ENCODE results near the gene ABCA1.
"Not testable (repeated sequence)": the region's sequence is repeated elsewhere in the genome, so short reads cannot be mapped to it uniquely, and the experiment has no call there.

Gene ABCA1, protein sequence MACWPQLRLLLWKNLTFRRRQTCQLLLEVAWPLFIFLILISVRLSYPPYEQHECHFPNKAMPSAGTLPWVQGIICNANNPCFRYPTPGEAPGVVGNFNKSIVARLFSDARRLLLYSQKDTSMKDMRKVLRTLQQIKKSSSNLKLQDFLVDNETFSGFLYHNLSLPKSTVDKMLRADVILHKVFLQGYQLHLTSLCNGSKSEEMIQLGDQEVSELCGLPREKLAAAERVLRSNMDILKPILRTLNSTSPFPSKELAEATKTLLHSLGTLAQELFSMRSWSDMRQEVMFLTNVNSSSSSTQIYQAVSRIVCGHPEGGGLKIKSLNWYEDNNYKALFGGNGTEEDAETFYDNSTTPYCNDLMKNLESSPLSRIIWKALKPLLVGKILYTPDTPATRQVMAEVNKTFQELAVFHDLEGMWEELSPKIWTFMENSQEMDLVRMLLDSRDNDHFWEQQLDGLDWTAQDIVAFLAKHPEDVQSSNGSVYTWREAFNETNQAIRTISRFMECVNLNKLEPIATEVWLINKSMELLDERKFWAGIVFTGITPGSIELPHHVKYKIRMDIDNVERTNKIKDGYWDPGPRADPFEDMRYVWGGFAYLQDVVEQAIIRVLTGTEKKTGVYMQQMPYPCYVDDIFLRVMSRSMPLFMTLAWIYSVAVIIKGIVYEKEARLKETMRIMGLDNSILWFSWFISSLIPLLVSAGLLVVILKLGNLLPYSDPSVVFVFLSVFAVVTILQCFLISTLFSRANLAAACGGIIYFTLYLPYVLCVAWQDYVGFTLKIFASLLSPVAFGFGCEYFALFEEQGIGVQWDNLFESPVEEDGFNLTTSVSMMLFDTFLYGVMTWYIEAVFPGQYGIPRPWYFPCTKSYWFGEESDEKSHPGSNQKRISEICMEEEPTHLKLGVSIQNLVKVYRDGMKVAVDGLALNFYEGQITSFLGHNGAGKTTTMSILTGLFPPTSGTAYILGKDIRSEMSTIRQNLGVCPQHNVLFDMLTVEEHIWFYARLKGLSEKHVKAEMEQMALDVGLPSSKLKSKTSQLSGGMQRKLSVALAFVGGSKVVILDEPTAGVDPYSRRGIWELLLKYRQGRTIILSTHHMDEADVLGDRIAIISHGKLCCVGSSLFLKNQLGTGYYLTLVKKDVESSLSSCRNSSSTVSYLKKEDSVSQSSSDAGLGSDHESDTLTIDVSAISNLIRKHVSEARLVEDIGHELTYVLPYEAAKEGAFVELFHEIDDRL (N-terminal part only)

DNA sequence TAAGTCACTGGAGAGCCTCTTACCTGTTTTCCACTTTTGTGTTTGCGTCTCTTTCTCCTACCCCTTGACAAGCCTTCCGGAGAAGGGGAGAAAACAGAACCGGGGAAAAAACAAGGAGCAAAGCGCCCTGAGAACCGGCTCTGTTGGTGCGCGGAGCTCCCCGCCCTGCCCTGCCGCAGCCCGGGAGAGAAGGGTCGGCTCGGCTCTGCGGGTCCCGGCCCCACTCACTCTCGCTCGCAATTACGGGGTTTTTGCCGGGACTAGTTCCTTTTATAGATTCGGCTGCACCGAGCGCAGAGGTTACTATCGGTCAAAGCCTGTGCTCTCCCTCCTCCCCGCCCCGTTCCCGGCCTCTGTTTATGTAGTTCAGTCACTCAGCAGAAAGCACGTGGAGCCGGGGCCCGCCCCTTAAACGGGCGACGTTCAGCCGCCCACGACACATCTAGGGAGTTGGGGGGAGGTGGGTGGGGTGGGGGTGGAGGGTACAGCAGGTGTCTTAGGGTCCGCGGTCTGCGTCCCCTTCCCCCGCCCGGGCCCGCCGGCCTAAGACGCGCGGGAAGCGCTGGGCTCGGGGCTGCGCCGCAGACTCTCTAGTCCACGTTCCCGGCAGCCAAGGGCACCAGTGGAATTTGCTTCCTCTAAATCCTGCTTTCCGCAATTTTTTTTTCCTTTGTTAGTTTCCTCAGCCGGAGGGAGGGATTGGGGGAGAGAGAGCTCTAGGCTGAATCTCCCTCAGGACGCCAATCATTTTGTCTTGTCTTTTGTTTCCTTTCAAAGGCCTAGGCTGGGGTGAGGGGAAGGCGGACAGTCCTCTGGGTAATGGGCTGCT lies at the start of gene ABCA1:
Gene ABCA1, minus strand, starts transcription at position 244 of the 829 bp plus-strand sequence. CDS start 24,476 bp downstream, outside the sequence.
- peak; percentile 87 for DNase-seq (ENCODE audit: low spot score)

DNA sequence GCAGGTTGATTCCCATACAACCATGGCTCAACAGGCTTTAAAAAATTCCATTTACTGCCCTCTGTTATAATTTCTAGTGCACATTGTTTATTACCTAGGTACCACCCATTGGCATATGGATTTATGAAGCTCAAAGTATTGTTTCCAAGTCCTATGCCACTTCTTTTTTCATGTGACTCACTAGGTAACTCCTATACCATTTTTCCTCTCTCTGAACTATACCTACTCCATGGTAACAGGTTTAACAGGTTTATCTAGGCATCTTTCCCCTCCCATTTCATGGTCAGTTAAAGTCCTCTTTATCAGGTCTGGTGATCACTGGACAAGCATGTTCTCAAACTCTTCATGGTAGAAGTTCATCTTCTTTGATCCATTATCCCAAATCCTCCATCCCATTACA lies 49.6 kb upstream of the ABCA1 start:
- no peak for DNase-seq (ENCODE audit: low spot score)

DNA sequence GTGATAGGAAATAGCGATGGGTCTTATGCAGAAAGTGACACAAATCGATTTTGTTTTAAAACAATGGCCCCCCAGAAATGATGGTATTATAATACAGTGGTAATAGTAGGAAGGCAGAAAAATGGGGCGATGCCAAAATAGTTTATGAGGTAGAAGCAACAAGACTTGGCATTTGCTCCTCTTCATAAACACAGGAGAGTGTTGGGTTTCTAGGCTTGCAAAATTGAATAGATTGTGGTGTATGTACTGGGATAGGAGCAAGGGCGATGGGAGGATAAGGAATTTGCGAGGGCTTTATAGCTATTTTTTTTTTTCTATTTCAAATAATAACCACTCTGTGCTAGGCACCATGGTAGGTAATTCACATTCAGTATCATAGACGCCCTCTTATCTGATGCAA lies 49.2 kb upstream of the ABCA1 start:
- no peak for DNase-seq (ENCODE audit: low spot score)

DNA sequence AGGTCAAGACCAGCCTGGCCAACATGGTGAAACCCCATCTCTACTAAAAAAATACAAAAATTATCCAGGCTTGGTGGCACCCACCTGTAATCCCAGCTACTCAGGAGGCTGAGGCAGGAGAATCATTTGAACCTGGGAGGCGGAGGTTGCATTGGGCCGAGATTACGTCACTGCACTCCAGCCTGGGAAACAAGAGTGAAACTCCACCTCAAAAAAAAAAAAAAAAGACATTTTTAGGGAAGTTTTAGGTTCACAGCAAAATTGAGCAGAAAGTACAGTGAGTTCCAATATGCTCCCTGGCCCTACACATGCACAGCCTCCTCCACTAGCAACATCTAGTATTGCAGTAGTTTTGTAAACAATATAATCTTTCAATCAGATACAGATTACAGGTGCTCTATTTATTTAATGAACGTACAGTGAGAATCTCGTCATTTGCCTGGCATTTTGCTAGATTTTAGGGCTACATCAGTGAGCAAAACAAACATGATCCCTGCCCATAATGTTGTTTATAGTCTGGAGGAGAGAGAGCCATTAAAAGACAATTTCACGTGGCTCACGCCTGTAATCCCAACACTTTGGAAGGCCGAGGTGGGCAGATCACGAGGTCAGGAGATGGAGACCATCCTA lies 48.1 kb upstream of the ABCA1 start:
- not testable (repeated sequence) for DNase-seq (ENCODE audit: low spot score)

DNA sequence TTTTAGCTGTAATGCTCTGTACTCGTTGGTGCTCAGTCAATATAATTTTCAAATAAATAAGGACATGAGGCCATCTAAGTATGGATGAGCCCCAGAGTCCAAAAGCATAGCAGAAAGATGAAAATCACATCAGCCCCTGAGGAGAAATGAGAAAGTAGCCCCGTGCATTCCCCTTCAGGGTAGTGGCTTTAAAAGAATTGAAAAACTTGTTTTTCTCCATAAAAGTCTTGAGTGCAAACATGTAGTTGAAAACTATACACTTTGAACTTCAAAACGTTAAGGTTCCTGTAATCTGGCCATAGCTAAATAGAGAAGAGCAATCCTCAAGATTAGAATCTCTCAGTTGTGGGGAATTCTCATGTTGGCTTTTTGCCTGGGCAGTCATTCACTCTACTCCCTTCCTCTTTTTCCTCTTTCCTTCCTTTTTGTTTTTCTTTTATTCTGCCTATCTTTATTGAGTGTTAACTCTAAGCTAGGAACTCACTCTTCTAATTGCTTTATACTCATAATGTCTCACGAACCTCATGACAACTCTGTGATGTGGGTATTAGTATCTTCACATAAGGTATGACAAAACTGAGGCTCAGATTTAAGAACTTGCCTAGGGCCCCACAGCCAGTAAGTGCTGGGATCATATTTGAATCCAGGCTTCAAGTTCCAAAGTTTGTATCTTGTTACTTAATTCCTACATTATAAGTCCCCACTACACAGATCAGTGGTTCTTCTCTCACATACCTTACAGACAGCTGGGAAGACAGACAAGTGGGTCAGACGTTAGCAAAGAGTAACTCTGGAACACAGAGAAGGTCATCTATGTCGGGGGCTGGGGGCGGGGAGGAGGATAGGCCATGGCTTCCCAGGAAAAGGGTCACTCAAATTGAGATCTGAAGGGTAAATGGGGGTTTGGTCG lies 46.4 kb upstream of the ABCA1 start:
- DNase-seq (ENCODE audit: low spot score), result no peak

DNA sequence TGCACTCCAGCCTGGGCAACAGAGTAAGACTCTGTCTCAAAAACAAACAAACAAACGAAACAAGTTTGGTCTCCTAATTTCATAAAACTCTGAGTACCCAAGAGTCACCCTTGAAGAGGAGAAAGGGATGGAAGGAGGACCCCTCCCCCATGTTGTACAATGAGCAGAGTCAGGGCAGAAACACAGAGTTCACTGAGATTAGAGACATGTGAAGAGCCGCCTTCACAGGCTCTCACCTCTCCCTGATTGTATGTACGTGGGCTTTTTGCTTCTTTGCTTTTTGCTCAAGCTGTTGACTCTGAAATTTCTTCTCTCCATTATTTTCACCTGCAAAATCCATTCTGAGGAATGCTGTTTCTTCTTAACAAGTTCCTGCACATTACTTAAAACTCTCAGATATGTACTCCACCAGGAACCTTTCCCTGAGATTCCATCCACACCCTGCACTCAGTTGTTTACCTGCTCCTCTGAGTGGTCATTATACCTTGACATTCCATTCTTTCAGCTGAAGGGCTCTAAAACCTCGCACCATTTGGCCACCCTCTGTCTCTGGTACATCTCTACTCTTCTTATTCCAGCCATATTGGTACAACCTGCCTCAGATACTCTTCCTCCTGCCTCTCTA lies 44.4 kb upstream of the ABCA1 start:
- DNase-seq (ENCODE audit: low spot score), result no peak

DNA sequence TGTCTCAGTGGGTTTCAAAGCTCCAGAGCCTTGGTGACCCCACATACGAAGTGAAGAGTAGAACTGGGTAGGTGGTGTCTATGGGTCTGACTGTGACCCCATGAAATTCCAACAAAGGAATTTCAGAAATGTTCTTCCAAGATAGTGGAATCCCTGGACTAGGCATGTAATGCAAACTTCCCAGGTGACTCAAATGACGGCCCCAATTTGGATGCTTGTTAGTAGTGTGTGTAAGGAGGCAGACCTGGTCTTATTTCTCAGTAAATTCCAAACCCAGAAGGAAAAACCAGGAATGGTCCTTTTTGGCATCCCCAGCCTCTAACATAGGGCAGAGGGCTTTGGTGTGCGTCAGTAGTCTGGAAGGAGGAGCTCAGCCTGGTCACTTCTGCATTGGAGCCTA lies 43.6 kb upstream of the ABCA1 start:
- DNase-seq (ENCODE audit: low spot score), result no peak

DNA sequence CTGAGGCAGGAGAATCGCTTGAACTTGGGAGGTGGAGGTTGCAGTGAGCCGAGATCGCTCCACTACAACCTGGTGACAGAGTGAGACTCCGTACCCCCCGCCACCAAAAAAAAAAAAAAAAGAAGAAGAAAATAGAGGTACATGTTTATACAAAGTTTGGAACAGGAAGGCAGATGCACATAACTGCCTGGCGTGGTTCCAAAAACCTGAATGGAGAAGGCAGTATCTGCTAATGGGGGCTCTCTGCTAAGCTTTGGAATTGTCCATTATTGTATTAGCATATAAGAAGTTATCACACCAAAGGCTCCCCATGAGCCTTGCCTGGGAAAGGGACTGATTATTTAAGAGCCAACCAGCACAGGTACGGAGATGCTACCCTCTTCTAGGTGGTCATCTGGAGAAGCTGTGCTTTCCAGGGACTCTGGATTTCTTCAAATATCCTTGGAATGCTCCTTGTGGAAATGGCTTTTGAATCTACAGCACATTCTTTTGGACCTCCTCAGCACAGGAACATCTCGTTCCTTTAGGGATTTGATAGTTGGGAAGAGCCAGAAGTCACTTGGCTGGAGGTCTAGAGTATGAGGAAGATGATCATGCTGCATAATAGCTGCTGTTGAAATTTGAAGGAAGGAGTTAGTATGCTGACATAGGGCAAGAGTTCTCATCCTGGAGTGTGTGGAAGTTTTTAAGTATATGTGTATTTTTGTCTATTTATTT lies 42.5 kb upstream of the ABCA1 start:
- peak; percentile 29 for DNase-seq (ENCODE audit: low spot score)

DNA sequence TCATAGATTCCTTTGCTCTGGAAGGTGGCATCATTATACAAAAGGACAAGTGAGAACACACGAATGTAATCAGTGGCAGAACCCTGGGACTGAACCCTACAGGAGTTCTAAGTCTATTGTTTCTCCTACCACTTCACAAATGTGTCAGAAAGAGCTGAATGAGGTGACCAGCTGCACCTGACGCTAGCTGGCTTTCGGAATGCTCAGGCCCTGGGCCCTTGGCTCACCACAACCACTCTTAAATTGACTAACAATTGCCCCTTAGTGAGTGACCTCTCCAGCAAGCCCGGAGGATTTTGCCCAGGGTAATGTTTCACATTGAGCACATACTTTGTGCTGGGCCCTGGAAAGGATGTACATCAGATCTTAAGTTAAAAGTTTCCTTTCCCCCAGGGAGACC lies 41.2 kb upstream of the ABCA1 start:
- DNase-seq (ENCODE audit: low spot score), result no peak

DNA sequence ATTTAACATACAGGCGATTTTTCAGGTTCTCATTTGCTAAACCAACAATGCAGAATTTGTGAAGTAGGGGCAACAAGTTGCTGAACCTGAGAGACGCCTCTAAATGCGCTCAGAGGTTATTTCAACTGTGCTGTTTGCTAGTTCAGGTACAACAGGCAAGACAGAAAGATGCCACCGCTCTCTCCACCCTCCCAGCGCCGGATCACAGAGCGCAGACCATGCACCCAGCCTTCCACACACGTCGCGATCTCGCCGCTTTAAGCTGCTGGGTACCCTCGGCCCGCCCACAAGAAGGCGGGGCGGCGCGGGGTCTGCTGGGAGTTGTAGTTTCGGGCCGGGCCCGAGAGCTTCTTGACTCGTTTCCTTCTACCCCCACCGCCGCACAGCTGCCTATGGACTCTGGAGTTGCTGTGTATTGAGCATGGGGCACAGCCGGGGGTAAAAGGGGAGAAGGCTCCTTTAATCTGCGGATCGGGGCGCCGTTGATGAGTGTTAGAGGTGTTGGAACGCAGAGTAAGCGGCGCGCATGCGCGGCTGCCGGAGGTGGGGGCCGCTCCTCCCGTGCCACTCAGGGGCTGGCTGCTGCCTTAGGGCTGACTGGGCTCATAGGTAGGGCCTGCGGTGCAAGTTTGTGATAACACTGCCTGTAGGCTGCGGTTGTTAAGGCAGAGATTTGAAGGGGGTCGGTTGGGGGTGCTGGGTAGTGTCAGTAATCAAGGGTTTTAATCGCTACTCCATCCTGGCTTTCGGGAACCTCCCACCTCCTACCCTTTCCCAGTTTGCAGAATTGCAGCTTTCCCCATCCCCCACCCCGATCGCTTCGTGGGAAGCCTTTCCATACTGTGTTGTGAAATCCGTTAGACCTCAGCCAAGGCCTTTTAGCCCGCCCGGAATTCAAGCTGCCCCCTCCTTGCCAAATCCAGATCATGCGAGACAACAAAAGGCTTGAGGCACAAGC lies 40.3 kb upstream of the ABCA1 start:
- peak; percentile 96 for DNase-seq (ENCODE audit: low spot score)

DNA sequence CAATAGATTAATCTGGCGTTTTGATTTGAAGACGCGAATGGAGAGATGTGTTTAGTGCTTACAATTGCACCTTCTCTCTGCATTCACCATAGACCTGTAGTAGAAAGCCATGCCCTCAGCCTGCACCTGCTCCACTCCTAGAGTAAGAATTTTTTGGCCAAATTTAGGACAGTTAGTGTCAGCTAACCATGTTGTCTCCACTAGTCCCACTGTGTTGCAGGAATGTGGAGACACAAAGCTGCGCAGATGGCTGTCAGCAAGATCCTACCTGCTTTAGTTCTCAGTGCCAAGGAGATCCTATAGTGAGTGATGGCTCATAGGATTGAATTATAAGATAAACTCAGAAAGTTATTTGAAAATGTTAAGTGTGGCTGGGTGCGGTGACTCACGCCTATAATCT lies 35.1 kb upstream of the ABCA1 start:
- DNase-seq (ENCODE audit: low spot score), result no peak

DNA sequence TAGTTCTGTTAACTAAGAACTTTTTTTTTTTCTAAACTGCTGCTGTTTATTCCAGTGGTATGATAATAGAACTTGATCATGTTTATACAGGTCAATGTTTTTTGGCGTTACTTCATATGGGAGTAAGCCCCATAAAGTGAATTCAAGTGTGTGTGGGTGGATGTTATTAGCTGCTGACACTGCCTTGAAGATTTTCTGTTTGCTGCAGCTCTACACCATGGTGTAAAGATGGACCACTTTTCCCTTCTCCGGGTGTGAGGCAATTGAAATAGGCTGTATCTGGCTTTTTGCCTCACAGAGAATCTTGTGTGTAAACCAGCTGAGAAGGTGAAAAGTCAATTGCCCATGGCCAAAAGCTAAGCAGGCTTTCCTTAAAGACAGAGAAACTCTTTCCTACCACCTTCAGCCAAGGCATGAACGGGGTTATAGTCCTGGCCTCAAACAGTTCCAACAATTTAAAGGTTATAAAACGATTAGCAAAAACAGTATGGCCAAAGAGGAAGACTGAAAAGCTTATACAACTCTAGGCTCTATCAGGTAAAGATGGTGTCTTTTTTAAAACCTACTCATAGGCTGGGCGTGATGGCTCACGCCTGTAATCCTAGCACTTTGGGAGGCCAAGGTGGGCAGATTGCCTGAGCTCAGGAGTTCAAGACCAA lies 33.9 kb upstream of the ABCA1 start:
- no peak for DNase-seq (ENCODE audit: low spot score)

DNA sequence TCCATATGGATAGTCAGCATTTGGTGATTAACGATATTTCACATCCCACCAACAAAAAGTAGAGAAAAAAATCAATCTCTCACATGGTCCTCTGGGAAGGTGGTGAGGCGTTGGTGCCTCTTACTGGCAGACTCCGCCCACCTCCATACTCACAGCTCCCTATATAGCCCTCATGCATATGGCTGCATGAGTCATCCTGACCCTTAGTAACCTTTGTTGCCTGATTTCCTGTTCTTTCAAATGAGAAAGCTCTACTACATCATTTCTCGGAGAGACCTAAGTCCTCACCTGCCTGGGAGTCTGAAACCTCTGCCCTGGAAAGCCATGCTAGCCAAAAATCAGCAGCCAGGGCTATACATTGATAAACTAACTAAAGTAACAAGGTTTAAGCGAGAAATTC lies 33.3 kb upstream of the ABCA1 start:
- no peak for DNase-seq (ENCODE audit: low spot score)

DNA sequence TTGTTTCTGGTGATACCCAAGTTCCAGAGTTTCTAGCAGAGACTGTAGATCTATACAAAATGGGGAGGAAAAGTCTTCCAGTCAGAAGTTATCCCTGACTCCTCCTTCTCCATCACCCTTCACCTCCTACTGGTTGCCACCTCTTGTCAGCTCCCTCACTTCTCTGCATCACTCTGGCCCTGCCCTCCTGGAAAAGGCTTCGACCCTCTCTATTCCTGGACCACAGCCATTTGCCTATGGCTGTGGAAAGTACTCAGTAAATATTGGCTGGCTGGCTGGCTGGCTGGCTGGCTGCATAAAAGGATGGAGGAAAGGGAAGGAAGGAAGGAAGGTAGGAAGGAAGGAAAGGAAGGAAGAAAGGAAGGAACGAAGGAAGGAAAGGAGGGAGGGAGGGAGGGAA lies 32.7 kb upstream of the ABCA1 start:
- DNase-seq (ENCODE audit: low spot score), result no peak

DNA sequence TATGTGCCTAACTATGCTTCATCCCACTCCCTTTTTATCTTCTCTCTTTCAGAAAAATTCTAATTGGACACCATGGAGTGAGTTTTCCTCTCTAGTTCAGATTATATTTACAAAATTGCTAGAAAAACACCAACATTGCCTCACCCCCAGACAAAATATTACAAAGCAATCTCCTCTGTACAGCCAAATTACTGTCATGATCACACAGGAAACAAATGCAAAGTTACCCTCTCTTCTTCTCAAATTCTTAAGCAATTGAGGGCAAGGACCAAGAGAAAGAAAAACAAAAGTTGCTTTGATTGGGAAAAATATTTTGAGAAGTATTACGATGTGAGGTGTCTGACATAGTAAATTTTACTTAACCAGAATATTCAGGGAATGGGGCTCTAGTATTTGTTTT lies 30.8 kb upstream of the ABCA1 start:
- no peak for DNase-seq (ENCODE audit: low spot score)

DNA sequence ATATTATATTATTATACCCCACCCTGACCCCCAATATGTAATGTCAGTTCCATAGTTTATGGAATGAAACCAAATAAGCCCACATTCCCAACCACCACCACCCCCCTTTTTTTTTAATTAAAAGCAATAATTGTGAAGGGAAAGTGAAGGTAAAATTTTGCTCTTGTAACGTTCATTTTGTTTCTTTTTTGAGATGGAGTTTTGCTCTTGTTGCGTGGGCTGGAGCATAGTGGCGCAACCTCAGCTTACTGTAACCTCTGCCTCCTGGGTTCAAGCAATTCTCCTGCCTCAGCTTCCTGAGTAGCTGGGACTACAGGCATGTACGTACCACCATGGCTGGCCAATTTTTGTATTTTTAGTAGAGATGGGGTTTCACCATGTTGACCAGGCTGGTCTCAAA lies 30.1 kb upstream of the ABCA1 start:
- DNase-seq (ENCODE audit: low spot score), result not testable (repeated sequence)

DNA sequence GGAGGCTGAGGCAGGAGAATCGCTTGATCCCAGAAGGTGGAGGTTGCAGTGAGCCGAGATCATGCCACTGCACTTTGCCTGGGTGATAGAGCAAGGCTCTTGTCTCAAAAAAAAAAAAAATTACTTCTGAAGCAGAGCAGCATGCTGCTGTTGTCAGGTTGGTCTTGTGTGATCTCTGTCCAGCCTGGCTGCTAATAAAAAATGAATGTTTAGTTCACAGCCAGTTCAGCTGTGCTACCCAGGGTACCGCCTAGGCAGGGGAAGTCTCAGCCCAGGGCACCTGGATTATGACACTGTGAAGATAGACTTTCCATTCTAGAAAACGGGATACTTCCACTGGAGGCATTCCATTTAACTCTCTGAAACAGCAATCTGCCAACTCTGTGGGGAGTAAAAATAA lies 23.5 kb upstream of the ABCA1 start:
- DNase-seq (ENCODE audit: low spot score), result no peak
